CD4-positive, alpha-beta T cell treated with Interleukin-12 subunit alpha and Interleukin-12 subunit beta, for 1 hour (primary cell): Measurements from ENCODE around the gene NCKAP5L.
"Not testable (repeated sequence)": the region's sequence is repeated elsewhere in the genome, so short reads cannot be mapped to it uniquely, and the experiment has no call there.

Source experiments
- DNase-seq: peaks from one replicate; pipeline ENCODE4 v3.0.0-alpha.2; 2020

NCKAP5L gene

DNA sequence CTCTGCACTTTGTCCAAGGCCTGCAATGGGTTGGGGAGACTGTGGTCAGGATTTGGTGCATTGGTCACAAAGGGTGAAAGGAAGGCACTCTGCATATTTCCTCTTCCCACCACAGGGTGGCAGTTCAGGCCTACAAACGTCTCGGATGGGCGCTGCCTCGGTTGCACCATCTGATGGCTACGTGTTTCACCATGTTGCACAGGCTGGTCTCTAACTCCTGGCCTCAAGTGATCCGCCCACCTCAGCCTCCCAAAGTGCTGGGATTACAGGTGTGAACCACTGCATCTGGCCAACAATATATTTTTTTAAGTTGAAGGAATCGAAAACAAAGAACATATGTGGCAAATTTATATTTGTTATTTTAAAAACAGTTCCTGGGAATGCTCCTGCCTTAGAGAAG is 51.8 kb downstream of the NCKAP5L start:
- DNase-seq, result peak; percentile 63

DNA sequence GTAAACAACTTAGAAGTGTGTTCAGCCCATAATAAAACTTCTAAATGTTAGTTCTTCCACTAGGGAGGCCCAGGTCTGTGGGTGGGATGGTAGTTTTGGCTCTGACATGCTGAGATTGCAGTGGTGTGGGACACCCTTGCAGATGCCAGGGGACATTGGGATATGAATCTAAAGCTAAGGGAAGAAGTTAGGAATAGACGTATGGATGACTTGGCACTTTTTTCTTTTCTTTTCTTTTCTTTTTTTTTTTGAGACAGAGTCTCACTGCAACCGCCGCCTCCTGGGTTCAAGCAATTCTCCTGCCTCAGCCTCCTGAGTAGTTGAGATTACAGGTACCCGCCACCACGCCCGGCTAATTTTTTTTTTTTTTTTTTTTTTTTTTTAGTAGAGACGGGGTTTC is 55.1 kb downstream of the NCKAP5L start:
- DNase-seq, result not testable (repeated sequence)

DNA sequence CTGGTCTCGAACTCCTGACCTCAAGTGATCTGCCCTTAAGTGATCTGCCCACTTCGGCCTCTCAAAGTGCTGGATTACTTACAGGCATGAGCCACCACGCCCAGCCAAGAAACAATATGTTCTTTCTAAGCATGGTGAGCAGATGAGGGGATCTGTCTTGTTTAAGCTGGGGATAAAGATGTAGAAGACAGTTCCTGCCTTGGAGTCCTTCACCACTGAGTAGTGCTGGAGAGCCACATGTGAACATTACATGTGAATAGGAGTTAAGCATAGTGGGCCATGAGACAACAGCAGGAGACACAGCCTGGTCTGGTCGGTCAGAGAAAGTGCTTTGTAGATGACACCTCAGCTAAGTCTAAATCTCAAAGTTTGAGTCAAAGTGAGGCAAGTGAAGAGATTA is 60.9 kb downstream of the NCKAP5L start:
- no peak for DNase-seq

DNA sequence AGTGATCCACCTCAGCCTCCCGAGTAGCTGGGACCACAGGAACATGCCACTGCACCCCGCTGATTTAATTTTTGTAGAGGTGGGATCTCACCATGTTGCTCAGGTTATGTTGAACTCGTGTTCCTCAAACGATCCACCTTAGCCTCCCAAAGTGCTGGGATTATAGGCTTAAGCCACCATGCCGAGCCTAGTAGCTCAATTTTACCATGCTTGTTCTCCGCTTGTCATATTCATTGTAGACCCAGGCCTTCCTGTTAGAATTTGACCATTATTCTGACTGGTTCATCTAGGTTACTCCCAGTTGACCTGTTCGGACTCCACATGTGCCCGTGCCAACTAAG is 62.1 kb downstream of the NCKAP5L start:
- no peak for DNase-seq

DNA sequence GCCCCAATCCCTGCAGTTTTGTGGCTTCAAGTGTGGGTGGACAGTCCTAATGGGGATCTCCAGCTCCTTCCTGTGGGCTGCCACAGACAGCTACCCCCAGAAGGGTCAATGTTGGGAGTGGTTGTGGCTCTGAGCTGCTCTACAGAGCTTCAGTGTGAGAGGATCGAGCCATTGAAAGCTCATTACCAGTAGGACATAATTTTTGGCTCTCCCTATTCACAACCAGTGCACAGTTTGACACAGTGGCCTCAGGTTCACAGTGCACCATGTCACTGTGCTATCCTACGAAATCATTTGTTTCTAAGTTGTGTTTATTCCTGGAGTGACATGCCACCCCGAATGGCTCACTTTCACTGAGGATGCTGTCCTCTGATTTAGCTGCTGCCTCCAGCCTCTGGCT is 64.1 kb downstream of the NCKAP5L start:
- DNase-seq, result no peak

DNA sequence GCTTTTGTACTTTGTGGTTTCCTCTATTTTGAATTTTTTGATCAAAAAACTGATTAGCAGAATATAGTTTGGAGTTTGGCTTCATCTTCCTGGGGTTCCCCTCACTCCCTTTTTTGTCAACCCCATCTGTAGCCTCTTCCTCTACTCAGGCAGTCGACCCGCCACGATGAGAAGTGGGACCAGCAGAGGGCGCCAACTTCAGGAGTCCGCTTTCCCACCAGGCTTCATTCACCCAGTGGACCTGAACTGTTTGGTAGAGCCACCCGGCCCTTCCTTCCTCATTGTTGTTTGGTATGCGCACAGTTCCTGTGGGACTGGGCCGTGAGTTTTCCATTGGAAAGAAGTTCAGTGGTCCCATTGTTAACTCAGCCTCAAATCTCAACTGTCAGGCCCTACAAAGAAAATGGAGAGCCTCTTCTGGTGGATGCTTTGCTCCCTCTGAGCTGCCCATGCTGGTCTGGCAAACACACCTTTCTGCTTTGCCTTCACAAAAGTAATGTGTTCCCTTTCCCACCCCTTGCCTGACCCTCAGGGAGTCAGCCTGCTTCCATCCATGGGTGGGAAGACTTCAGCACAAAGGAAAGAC is 65.1 kb downstream of the NCKAP5L start:
- peak; percentile 83 for DNase-seq

DNA sequence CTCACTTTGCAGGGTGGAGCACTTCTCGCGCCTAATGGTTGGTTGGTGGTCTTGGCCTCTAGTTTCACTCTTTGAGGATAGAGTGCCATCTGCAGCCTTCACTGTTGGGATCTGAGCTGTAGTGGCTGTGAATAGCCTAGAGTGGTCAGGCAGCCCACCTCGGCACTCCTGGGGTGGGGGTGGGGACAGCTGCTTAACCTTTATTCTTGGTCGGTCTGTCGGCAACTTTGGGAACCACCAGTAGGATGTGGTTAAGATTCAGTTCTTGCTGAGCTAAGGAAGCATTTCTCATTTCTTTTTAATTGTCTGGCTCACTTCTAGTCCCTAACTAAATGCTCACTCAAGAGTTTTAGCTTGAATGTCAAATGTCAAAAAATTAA is 65.8 kb downstream of the NCKAP5L start:
- DNase-seq, result peak; percentile 34

DNA sequence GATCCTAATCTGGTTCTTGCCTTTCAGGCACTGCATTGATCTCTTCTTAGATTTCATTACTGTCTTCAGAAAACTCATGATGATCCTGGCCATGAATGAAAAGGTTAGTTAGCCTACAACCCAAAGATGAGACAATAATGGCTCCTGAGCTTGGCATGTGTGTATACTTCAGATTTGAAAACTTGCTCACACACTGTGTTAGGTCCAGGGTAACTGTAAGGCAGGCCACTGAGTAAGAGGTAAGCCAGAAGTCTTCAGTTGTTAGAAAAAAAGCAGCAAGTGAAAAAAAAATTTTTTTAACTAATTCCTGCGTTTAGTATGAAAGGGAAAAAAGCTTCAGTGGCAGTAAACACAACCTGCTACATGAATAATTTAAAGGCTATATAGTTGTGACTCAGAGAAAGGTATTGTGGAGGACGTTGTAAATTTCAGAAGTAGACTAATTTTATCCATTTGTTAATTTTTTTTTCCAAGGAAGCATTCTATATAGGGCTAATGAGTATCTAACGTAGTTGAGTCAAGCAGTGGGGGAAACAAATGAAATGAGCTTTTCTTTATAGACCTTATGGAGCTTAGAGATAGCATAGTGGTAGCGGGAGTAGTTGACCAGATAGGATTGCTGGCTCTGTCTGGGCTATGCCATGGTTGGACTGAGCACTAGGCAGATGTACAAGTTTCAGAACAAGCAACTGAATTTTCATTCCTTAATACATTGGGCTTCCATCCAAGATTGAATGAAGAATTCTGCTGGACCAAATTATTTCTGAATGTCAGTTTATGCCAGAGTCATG is 66.3 kb downstream of the NCKAP5L start:
- no peak for DNase-seq

DNA sequence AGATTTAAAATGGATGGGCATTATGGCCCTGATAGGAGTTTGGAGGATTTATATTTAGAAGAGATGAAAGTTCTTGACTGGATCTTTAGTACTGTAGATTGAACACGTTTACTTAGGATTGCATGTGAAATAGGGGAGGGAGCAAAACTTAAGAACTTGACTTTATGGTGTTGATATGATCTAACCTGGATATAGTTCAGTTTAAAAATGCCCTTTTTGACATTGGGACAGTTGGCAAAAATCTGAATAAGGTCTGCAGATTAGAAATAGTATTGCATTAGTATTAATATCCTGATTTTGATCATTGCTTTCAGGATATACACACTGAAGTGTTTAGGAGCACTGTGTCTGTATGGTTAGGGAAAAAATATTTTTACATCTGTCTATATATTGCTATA is 77.2 kb downstream of the NCKAP5L start:
- no peak for DNase-seq

DNA sequence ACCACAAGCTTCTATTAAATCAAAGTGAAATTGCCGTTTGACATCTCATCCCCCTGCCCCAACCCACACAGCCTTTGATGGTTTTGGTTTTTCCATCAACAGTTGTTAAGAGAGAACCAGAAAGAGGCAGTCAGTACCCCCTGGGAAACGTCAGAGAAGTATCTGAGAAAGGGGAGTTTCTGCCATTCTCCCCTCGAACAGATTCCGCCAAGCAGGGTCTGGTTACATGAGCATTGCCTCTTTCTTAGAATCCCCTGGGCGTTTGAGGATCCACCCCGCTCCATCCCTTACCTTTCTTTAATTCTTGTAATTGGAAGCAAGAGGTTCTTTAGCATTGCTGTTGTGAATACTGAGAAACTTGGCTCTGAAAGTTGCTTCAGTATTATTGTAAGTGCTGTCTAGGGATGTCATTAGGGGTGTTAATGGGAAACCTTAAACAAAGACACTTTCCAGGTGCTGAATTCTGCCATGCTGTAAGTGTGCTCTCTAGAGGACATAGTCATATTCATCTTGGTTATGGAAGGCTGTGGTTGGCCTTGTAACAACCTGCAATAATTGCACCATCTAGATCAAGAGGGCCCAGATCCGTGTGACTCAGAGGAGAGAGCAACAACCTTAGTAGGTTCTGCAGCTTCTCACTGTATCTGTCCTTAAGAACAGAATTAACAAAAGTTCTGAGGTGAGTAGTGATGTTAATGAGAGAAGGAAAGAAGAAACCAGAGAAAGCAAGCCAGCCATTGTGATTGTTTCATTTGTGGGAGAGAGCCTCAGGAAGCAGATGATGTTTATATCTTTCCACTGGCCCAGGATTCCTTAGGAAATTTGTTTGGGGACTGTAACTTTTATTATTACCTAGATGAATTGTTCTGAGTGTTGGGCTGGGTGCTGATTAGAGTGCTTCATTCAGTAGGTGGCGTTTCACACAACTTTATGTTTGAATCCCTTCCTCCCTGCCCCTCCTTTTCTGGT is 77.9 kb downstream of the NCKAP5L start:
- DNase-seq, result peak; percentile 43

DNA sequence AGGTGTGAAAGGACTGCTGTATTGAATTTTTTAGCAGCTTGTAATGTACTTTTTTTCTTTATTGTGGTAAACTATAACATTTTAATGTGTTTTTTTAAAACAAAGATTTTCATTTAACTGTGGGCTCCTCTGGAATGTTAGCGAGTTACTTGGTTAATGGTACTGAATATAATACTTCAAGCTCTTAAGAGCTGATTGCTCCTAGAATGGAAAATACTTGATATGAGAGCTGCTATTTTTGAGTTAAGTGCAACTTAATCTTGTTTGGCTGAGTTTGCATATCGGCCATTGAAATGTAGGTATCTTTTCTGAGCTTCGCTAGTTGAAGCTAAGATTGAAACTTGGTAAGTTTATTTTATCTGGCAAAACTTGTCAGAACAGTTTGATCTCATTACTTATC is 79.4 kb downstream of the NCKAP5L start:
- DNase-seq, result no peak

DNA sequence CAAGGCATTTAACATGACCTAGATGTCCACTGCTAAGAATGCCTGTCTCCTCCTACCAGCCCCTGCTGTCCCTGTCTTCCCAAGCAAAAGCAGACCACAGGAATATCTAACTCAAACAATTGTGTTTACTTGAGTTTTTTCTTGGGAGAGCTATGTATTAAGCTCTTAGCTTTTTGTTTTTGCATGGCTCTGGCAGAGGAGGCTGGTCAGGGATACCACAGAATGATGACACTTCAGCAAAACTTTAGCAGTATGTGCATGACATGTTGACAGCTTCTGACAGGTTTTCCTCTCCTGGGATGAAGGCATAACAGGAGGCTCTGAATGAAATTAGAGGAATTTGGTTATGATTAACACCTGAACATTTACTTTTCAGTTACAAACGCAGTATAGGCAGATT is 79.9 kb downstream of the NCKAP5L start:
- no peak for DNase-seq

DNA sequence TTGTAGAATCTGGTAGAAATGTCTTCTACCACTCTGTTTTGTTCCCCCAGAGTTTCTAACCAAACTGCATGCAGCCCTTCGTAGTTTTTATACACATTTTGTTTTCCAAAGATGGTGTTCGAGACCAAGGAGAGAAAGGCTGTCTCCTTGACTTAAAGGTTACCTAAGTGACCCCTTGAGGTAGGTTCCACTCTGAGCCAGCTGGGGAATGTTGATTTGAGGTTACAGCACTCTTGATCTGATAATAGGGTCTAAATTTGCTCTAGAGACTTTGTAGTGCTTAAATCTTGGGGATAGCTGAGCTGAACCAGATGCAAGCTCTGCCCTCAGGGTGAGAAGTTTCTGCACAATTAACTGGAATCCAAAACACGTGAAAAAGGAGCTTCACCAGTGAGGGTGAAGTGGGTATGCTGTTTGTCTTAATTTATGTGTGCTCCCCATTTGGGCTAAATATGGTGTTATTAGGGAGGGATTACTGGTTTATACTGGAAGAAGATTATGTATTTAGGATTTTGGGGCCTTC is 83.8 kb downstream of the NCKAP5L start:
- no peak for DNase-seq

DNA sequence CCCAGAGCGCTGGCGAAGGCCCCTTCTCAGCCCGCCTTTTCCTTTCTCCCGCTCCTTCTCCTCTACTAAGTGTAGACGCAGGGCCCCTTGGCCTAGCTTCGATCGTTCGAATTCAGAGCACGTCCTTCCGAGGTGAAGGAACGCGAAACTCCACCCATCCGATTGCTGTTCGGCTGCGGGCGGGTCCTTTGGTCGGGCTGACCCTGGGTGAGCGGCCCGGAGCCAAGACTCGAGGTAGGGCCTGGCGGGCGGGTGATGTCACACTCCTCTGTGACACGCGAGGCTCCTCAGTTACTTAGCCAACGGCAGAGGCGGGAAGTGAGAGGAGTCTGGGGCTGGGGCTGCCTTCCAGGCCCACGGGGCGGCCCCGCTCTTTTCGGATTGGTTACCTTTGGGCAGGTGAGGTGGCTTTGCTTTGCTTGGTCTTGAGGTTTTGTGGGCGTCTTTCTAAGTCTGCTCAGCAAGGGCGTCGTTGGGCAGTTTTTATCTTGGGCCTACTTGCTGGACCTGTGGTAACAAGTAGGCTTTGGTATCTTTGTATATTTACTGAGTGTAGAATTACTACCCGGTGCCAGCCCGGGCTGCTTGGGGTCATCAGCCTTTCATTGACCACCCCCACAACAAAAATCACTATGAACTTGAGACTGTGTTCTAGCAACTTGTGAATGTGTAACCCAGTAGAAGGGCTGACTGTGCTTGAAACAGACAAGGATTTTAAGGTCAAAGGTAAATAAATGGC is 86.2 kb downstream of the NCKAP5L start:
- DNase-seq, result peak; percentile 92
